HepG2 (cell line): ENCODE measurements around the gene ALPK3. TPM values are rescaled to one million over a fixed set of nuclear protein-coding genes. Genes with fewer than 3 reads are reported as not detected.

ENCODE experiments used
- CEBPZ ChIP-seq: IDR thresholded peaks from 2 replicates; pipeline ENCODE4 v1.6.1; 2012; ENCODE audit warnings: low read length, improper control_type of control experiment
- FOXC1 ChIP-seq: sonication (generic); formaldehyde crosslinking; IDR thresholded peaks from 2 replicates; pipeline ENCODE4 v1.8.0; 2022; ENCODE audit warnings: mild to moderate bottlenecking, missing genetic modification reagents, borderline replicate concordance
- HMGA1 ChIP-seq: sonication (generic); formaldehyde crosslinking; conservative IDR thresholded peaks from 2 replicates; pipeline ENCODE4 v1.4.0; 2020; ENCODE audit warnings: missing genetic modification reagents
- HOMEZ ChIP-seq: IDR thresholded peaks from 2 replicates; pipeline ENCODE4 v1.6.1; 2016; ENCODE audit warnings: low read depth
- KLF12 ChIP-seq: sonication (generic); formaldehyde crosslinking; IDR thresholded peaks from 2 replicates; pipeline ENCODE4 v1.4.0; 2020; ENCODE audit warnings: missing genetic modification reagents, borderline replicate concordance
- KLF13 ChIP-seq: sonication (generic); formaldehyde crosslinking; IDR thresholded peaks from 2 replicates; pipeline ENCODE4 v1.4.0; 2020; ENCODE audit warnings: mild to moderate bottlenecking, missing genetic modification reagents
- NPAS2 ChIP-seq: sonication (generic); formaldehyde crosslinking; IDR thresholded peaks from 2 replicates; pipeline ENCODE4 v1.8.0; 2022; ENCODE audit warnings: mild to moderate bottlenecking, missing genetic modification reagents, borderline replicate concordance
- PLSCR1 ChIP-seq: sonication (generic); formaldehyde crosslinking; IDR thresholded peaks from 2 replicates; pipeline ENCODE4 v1.5.0; 2020; ENCODE audit warnings: missing genetic modification reagents, mild to moderate bottlenecking, borderline replicate concordance
- SAP130 ChIP-seq: IDR thresholded peaks from 2 replicates; pipeline ENCODE4 v1.6.1; 2016; ENCODE audit warnings: low read depth
- YEATS4 ChIP-seq: sonication (generic); formaldehyde crosslinking; IDR thresholded peaks from 2 replicates; pipeline ENCODE4 v1.4.0; 2020; ENCODE audit warnings: missing genetic modification reagents, borderline replicate concordance
- ZBTB4 ChIP-seq: sonication (generic); formaldehyde crosslinking; IDR thresholded peaks from 2 replicates; pipeline ENCODE4 v1.4.0; 2020; ENCODE audit warnings: missing genetic modification reagents, mild to moderate bottlenecking, borderline replicate concordance
- ZNF225 ChIP-seq: sonication (generic); formaldehyde crosslinking; IDR thresholded peaks from 2 replicates; pipeline ENCODE4 v1.4.0; 2020; ENCODE audit warnings: mild to moderate bottlenecking, missing genetic modification reagents
- ZNF235 ChIP-seq: sonication (generic); formaldehyde crosslinking; IDR thresholded peaks from 2 replicates; pipeline ENCODE4 v1.8.1; 2023; ENCODE audit warnings: mild to moderate bottlenecking, missing genetic modification reagents, borderline replicate concordance
- ZNF280D ChIP-seq: sonication (generic); formaldehyde crosslinking; IDR thresholded peaks from 2 replicates; pipeline ENCODE4 v1.5.1; 2020; ENCODE audit warnings: mild to moderate bottlenecking, missing genetic modification reagents
- ZNF383 ChIP-seq: sonication (generic); formaldehyde crosslinking; IDR thresholded peaks from 2 replicates; pipeline ENCODE4 v1.4.0; 2020; ENCODE audit warnings: missing genetic modification reagents, mild to moderate bottlenecking, borderline replicate concordance
- ZNF563 ChIP-seq: sonication (generic); formaldehyde crosslinking; IDR thresholded peaks from 2 replicates; pipeline ENCODE4 v1.8.0; 2022; ENCODE audit warnings: mild to moderate bottlenecking, moderate library complexity, missing genetic modification reagents
- ZSCAN22 ChIP-seq: sonication (generic); formaldehyde crosslinking; IDR thresholded peaks from 2 replicates; pipeline ENCODE4 v1.4.0; 2020; ENCODE audit warnings: mild to moderate bottlenecking, missing genetic modification reagents
- ZSCAN25 ChIP-seq: sonication (generic); formaldehyde crosslinking; IDR thresholded peaks from 2 replicates; pipeline ENCODE4 v1.8.0; 2022; ENCODE audit warnings: mild to moderate bottlenecking, missing genetic modification reagents
- polyA plus RNA-seq, 8 experiments: library from polyadenylated mRNA; depleted of rRNA in 3 of 8; stranded (reverse) in 7 of 8; unstranded in 1 of 8; fragments of >200 nt; fragmentation: Illumina TruSeq in 4 of 8; extraction: Trizol in 4 of 8; gene quantifications; 2 replicates each; pipeline versions ENCODE4 v1.2.1 to v1.2.3, GENCODE V29; 2011 to 2016; ENCODE audit warnings: low read depth in 4 of 8, missing spikeins in 1 of 8, mixed read lengths in 1 of 8; ENCODE audit not compliant: insufficient read depth in 1 of 8
- total RNA-seq, 5 experiments: library from RNA; depleted of rRNA; stranded (reverse); fragments of >200 nt; fragmentation: Illumina TruSeq; extraction: Trizol; gene quantifications; 2 replicates each; pipeline ENCODE4 v1.2.3, GENCODE V29; 2016; ENCODE audit warnings: low read depth in 1 of 5

Gene ALPK3
- total and polyA plus RNA-seq, 2 of the 13 experiments (the other 11 are each of a cell fraction or from before 2014, with no cell fraction given) = 0.04 to 0.42 TPM

GRCh38 chr15:84826369-84826823 lies 9.2 kb downstream of the ALPK3 start (continued):
- TF ChIP-seq ZNF235 (no peak), KLF13 (CRISPR knock-in tag) (no peak), NPAS2 (CRISPR knock-in tag) (no peak), ZNF225 (CRISPR knock-in tag) (0 out of 2 replicates have a peak, but pooled peaks have one; percentile 54), ZNF383 (CRISPR knock-in tag) (no peak), KLF12 (CRISPR knock-in tag) (no peak), SAP130 (CRISPR knock-in tag) (peak; percentile 59; the same call in 1 of the 2 replicates), ZBTB4 (CRISPR knock-in tag) (no peak), ZSCAN22 (CRISPR knock-in tag) (no peak), PLSCR1 (CRISPR knock-in tag) (no peak), CEBPZ (no peak), ZNF563 (CRISPR knock-in tag) (no peak), ZSCAN25 (CRISPR knock-in tag) (peak; percentile 73; the same call in 1 of the 2 replicates), HMGA1 (CRISPR knock-in tag) (no peak), HOMEZ (CRISPR knock-in tag) (peak; percentile 44; the same call in 1 of the 2 replicates), YEATS4 (CRISPR knock-in tag) (no peak), ZNF280D (peak; percentile 22; the same call in 1 of the 2 replicates), FOXC1 (CRISPR knock-in tag) (no peak)
